ENCODE results near the gene TKTL2. TPM values are rescaled to one million over a fixed set of nuclear protein-coding genes. Genes with fewer than 3 reads are reported as not detected.

TKTL2 gene
- total and polyA plus RNA-seq, 2 experiments from 2014 or later: 0.07 TPM; not detected in 1

Other genes starting within 250 kb of the TKTL2 start
- gene NPY1R, start 141.2 kb downstream of the TKTL2 start, total RNA-seq (2014; rRNA removed; shearing (Covaris generic)): 7.4 and 10.9 TPM in 2 replicates
- gene NPY1R, start 141.2 kb downstream of the TKTL2 start, polyA plus RNA-seq (2016; fragmentation: Nextera tagmentation; extraction: Ambion mirVana): 3.1 and 3.8 TPM in 2 replicates
- gene NPY5R, start 129.9 kb downstream of the TKTL2 start, total RNA-seq (2014; rRNA removed; shearing (Covaris generic)): 2.4 and 3.4 TPM in 2 replicates
- gene NPY5R, start 129.9 kb downstream of the TKTL2 start, polyA plus RNA-seq (2016; fragmentation: Nextera tagmentation; extraction: Ambion mirVana): 1.2 and 1.8 TPM in 2 replicates
- 46.4 and 77.6 TPM in 2 replicates for gene TMA16, start 20.9 kb upstream of the TKTL2 start, total RNA-seq (2014; rRNA removed; shearing (Covaris generic))
- 96.1 and 101 TPM in 2 replicates for gene TMA16, start 20.9 kb upstream of the TKTL2 start, polyA plus RNA-seq (2016; fragmentation: Nextera tagmentation; extraction: Ambion mirVana)